GM18505 (cell line): ENCODE measurements around the gene EPB41L4B.
A peak's percentile ranks its signal among the peaks of the same experiment; 100 is the strongest.

ENCODE experiments used
- ATAC-seq: cut with Tn5 transposase; IDR thresholded peaks from one replicate; pipeline ENCODE4 v1.9.1; 2021; ENCODE audit not compliant: unreplicated experiment
- POLR2A ChIP-seq: IDR thresholded peaks from 4 replicates; pipeline ENCODE4 v1.6.1; 2011; ENCODE audit warnings: borderline replicate concordance; ENCODE audit not compliant: insufficient read depth, insufficient read length; ENCODE audit errors: extremely low read depth

Gene EPB41L4B

DNA sequence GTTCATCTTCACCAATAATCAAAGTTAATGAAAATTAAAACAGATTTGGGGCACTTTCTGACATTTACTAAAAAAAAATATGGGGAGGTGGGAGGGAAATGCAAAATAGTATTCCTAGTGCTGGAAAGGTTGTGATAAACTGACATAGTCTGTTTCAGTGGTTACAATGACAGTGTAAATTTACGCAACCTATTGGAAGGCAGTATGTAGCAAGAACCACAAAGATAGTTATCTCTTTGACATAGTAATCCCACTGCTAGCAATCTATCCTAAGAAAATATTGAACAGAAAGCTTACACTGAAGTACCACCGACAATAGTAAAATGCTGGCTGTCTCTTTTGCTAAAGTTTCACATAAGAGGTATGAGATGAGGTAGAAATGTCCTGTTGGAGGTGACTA is 15.1 kb upstream of the EPB41L4B start:
- no peak for TF ChIP-seq POLR2A

DNA sequence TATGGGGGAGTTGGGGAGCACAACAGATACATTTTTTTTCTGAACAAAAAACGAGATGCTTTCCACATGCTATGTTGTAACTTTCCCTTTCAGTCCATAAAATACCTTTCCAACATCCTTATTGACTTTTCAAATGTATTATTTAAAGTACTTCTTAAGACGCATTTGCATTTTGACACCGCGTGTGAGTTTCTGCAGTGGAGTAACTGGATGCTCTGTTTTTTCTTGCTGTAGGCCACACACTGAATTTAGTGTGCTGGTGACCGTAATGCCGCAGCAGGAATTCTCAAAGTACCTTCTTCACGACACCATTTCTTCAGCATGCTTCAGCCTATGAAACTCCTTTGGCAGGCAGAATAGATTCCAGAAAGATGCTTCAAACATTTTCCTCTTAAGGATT is 14.3 kb upstream of the EPB41L4B start:
- ATAC-seq = no peak
- TF ChIP-seq POLR2A = no peak

More for the DNA sequence above, 15.1 kb upstream of the EPB41L4B start:
- no peak for ATAC-seq

DNA sequence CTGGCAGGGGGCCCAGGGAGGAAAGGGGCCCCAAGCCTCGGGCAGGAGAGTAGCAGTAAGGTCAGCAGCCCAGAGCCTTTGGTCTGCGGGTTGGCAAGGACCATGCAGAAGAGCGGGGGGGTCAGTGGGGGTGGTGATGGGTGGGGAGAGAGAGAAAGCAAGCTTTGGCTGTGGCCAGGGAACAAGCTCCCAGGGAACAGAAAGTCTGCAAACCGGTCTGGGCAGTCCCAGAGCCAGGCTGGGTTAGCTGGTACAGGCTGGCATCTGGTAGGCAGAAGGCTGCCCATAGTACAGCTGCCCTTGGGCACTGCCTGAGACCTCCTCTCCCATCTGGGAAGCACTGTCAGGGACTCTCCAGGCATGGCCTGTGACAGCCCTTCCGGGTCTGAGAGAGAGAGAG is 10.5 kb upstream of the EPB41L4B start:
- no peak for ATAC-seq
- no peak for TF ChIP-seq POLR2A

DNA sequence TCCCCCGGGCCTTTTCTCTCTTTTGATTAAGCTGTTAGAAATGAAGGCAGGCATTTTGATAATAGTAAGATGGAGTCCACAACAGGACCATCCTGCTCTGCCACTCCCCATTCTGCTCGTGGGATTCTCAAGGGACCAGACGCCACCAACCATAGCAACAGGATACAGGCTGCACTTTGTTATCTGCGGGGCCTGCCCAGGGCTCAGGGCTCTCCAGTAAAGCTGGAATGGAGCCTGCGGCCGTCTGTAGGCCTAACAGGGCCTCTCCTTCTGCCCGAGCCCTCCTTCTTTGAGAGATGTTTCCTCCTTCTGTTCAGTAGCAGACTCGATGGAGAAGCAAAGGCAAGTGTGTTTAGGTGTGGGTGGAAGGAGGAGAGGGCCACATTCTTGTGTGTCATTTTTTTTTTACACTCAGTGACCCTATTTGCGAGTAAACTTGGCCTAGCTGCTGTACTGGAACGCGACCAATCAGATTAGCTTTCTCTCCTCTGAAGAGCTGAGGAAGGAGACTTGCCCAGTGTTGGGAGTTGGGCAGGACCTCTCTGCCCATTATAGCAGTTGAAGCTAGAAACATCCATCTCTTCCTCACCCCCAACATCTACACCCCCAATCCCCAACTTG is 8.9 kb upstream of the EPB41L4B start:
- TF ChIP-seq POLR2A = no peak
- ATAC-seq = no peak

DNA sequence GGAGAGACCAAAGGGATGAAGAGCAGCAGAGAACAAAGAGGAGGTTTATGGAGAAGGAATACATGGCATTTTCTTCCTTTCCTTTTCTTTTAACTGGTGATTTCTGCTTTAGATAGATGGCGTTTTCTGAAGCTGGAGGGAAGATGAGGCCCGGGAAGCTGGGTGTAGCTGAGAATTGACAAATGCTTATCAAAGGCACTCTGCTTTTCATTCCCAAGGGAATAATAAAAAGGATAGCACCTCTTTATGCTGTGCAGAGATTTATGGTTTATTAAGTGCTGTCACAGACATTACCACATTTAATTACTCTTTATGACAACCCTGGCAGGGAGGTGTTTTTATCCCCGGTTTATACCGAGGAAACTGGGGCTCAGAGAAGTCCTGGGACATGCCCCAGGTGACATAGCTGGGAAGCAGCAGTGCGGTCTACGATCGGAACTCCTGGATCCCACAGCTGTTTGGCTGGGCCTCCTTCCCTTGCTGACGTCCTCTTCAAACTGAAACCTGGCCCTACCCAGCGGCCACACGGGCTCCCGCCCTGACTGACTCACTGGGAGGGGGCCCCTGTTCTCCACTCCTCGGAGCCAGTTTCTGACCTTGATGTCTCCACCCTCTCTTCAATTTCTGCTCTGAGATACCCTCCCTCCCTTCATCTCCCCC is 8.2 kb upstream of the EPB41L4B start:
- no peak for TF ChIP-seq POLR2A
- no peak for ATAC-seq

DNA sequence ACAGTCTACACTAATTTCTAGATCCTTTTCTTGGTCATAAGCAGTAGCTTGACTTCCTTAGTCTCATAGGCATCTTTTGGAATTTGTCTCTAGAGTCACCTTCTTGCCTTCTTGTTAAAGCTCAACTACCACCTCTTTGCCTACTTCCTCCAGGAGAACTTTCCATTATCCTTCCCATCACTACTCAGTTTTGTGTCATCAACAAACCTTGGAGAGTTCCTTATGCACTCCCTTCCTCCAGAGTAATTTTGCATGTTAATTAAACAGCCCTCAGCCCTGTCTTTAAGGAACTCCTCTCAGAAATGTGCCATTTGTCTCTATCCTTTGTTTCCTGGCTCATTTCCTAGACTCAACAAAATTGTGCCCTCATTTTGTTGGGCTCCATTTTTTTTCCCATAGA is 4.2 kb upstream of the EPB41L4B start:
- ATAC-seq = no peak
- TF ChIP-seq POLR2A = no peak

DNA sequence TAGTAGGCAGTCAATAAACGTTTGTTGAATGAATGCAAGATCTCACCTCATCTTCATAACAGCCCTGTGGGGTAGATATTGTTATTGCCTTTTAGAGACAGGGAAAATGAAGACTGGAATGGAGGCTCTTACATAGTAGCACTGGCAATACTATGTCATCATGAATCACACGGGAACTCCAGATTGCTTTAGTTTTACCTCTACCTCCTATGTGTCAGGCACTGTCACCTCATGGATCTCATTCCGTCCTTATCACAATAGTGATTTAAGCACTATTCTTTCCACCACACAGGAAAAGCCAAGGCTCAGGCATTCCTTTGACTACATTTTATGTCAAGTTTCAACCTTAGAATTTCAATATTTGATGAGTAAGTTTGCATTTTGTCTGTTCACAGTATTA is 2.9 kb upstream of the EPB41L4B start:
- no peak for ATAC-seq

DNA sequence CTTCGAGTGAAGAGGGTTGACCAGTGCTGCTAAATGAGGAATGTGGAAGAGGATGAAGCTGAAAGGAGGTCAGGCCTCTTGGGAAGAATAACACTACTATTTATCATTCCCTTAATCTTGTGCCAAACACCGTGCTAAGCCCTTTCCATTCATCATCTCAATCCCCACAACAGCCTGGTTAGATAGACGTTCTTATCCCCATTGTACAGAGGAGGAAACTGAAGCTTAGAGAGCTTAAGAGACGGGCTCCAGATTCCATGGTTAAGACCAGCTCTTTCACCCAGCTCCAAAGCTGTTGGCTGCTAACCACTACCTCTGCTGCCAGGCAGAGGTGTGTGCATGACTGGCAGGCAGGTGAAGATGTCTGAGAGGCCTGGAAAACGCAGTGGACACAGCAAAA is 868 bp upstream of the EPB41L4B start:
- no peak for TF ChIP-seq POLR2A
- ATAC-seq = no peak

More for the DNA sequence above, 2.9 kb upstream of the EPB41L4B start:
- no peak for TF ChIP-seq POLR2A

DNA sequence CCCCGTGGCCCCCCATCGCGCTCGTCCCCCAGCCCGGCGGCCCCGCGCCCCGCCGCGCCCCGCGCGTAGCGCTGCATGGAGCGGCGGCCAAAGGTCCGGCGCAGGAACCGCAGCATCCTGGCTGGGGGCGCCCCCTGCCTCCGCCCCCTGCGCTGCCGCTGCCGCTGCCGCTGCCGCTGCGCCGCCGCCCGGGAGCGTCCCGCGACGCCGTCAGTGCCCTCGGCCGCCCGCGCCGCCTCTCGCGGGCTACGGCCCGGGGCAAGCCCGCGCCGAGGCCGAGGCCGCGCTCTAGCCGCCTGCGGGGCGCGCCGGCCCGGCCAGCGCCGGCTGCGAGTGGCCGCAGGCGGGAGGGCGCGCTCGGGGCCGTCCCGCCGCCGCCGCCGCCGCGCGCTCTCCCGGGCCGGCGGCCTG is 523 bp downstream of the EPB41L4B start:
- peak; percentile 44 for ATAC-seq
- TF ChIP-seq POLR2A = no peak

DNA sequence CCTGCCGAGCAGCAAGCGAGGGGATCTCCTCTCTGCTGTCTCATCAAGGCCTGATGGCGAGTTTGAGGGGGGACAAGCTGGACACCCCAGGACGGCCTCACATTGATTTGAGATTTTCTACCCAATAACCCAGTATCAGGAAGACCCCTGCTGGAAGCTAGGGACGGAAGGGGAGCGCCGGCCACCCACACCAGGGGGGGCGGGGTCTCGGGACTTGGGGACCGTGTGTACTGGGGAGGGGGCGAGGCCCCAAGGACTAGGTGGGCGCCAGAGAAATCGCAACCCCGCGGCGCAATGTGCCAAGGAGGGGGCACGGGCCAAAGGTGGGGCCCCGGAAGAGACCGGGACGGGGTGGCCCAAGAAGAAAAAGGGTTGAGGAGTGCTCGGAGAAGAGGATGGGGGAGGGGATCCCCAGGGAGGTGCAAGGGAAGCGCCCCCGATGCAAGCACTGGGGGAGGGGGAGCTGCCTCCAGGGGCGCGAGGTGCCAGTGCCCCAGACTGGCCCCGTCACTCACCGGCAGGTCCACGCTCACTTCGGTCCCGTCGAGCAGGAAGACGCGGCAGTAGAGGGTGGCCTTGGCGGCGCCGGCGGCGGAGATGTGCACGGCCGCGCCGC is 1.1 kb downstream of the EPB41L4B start:
- peak; percentile 18 for ATAC-seq
- no peak for TF ChIP-seq POLR2A

DNA sequence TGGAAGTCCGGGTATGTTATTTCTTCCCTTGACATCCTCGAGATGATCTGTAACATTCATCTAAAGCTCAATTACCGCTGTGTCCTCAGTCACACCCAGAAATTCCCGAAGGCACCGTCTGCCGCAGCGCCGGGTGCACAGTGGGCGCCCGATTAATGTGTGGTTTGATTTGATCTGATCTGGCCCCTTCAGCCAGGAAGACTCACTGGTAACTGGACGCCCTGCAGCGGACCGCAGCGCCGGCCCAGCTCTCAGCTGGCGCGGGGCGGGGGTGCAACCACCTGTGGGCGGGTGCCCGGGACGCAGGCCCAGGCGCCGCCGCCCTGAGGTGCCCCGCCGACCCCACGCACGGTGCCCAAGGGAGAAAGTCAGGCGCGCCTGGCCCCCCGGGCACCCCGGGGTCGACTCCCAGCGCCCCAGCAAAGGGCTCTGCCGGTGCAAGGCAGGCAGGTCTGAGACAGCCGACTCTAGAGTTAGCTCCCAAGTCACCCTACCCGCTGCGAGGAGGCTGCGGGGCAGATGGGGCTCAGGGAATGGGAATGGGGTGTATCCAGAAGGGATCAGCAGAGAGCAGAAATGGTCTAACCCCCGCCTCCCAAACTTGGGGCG is 1.7 kb downstream of the EPB41L4B start:
- no peak for ATAC-seq

DNA sequence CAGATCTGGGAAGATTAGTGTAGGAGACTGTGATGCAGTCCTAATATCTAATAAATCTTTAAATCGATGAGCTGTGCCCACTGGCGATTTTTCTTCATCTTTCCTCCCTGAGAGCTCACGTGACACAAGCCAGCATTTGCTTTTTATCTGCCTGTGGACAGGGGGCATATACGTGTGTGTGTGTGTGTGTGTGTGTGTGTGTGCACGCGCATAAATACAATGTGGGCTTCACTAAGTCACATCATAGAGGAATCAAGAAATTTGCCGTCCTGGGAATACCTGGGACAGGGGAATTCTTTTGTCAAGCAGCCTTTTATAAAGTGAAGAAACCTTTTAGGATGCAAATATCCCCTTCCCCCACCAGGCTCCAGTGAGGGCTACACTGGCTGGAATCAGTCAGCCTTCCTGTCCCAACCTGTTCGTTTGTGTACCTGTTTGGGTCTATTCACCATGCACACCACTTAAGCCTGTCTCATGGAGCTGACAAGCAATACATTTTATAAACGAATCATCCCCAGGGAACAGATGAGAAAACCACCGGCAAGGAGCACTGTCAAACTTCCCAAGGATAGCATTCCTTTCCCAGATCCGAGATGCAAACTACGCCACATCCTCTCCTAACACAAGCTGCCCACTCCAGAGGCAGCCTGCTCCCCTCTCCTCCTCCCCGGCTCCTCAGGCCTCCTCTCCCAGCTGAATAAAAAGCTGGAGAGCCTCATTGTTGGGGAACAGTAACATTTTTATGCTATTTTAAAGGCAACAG is 2.7 kb downstream of the EPB41L4B start:
- ATAC-seq = no peak
- TF ChIP-seq POLR2A = no peak

More for the DNA sequence above, 1.7 kb downstream of the EPB41L4B start:
- TF ChIP-seq POLR2A = no peak

DNA sequence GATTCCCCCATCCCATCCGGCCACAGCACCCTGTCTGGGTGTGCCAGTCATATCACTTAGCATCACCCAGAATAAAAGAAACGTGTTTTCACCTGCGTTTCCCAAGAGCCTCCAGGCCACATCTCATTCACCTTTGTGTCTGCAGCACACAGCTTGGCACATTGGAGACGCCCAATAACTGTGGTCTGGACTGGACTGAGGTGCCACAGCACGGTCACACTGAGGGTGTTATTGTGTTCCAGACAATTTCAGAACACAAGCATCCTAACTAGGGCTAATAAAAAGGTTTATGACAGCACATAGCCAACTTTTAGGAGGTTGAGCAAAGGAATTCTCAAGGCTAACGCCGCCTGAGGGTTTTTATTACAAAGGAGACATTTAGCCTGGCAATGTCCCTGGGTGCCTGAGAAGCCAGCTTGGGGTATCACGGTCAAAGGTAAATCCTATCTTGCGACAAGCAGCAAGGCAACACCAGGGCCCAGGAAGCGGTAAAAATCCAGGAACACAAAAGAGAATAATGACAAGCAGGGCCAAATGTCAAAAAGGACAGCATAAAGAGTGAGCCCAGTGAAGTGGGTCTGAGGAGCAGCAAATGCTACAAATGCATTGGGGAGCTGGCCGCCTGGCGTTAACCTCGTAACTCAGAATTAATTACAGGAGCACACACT is 3.4 kb downstream of the EPB41L4B start:
- TF ChIP-seq POLR2A = no peak
- no peak for ATAC-seq

DNA sequence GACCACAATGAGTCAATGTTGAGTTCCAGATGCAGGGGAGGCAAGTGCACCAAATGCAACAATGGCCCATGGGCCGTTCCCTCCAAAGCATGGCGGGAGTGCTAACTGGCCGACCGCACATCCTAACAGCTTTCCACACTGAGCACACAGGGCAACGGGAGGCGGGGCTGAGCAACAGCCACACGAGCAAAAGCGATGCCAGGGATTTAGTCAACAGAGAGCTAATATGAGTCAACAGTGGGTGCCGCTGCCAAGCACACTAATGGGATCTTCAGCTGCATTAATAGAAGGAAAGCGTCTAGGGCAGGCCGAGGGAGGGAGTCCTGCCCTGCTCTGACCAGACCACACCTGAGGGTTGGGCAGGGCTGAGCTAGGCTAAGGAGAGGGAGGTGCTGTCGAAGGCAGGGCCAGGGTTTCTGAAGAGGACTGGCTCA is 4.6 kb downstream of the EPB41L4B start:
- no peak for ATAC-seq

More for the DNA sequence above, 4.6 kb downstream of the EPB41L4B start:
- TF ChIP-seq POLR2A = no peak
